H1 (cell line): ENCODE results near the gene BLNK. TPM values are rescaled to one million over a fixed set of nuclear protein-coding genes. Genes with fewer than 3 reads are reported as not detected.

Experiments
- EGR1 ChIP-seq: IDR thresholded peaks from 2 replicates; pipeline ENCODE4 v1.6.1; 2011; ENCODE audit warnings: low read depth, low read length, borderline replicate concordance
- GTF2F1 ChIP-seq: IDR thresholded peaks from 2 replicates; pipeline ENCODE4 v1.6.1; 2012; ENCODE audit warnings: low read depth, low read length, improper control_type of control experiment, borderline replicate concordance
- SUZ12 ChIP-seq: fragments of 200-600 bp; sonication (generic); IDR thresholded peaks from 2 replicates; pipeline ENCODE4 v1.6.1; 2012; ENCODE audit warnings: mild to moderate bottlenecking, inconsistent platforms, low read length, moderate library complexity, mixed read lengths
- polyA plus RNA-seq, 7 experiments: library from polyadenylated mRNA; depleted of rRNA in 3 of 7; stranded (reverse) in 5 of 7; unstranded in 2 of 7; fragments of >200 nt in 5 of 7; fragments of 200-250 nt in 2 of 7; gene quantifications; 1 replicate in 5 of 7; 2 replicates in 1 of 7; 4 replicates in 1 of 7; pipeline versions ENCODE4 v1.2.1 to v1.2.3, GENCODE V29; 2011 to 2013; ENCODE audit warnings: missing spikeins in 2 of 7, mixed read lengths in 2 of 7
- total RNA-seq: library from RNA; stranded (reverse); fragmentation: NEBNext Ultra II Directional; extraction: Animal tissue kit (Norgen Biotek cat#: 25700); gene quantifications from 2 replicates; pipeline ENCODE4 v1.2.1, GENCODE V29; 2021
- TF ChIP-seq, protein P1 (sequence below): fragments of 300-600 bp; sonication (generic); IDR thresholded peaks from 2 replicates; pipeline ENCODE4 v1.7.1; 2012; ENCODE audit warnings: low read length, moderate library complexity, mild to moderate bottlenecking, inconsistent platforms; ENCODE audit not compliant: insufficient replicate concordance

The BLNK gene
- total and polyA plus RNA-seq, 2 of the 8 experiments (the other 6 are each of a cell fraction or from before 2014, with no cell fraction given), result not detected

DNA sequence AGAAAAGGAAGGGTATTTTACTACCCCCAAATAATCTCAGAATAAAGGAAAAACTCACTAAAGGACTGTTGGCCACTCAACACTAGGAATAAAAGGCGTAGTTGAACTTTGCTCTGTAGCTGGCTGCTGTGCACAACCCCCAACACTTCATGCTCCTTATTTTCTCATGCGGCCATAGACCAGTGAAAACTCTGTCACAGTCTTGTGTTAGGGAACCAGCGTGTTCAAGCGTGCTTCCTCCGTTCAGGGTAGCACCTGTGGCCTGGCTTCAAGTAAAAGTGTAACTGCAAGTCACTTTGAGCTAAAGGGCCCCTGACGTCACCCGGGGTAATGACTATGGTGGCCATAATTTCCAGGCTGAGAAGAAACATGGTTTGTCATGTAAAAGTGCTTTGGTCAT is 27.0 kb downstream of the BLNK start (continued):
- TF ChIP-seq, protein P1, sequence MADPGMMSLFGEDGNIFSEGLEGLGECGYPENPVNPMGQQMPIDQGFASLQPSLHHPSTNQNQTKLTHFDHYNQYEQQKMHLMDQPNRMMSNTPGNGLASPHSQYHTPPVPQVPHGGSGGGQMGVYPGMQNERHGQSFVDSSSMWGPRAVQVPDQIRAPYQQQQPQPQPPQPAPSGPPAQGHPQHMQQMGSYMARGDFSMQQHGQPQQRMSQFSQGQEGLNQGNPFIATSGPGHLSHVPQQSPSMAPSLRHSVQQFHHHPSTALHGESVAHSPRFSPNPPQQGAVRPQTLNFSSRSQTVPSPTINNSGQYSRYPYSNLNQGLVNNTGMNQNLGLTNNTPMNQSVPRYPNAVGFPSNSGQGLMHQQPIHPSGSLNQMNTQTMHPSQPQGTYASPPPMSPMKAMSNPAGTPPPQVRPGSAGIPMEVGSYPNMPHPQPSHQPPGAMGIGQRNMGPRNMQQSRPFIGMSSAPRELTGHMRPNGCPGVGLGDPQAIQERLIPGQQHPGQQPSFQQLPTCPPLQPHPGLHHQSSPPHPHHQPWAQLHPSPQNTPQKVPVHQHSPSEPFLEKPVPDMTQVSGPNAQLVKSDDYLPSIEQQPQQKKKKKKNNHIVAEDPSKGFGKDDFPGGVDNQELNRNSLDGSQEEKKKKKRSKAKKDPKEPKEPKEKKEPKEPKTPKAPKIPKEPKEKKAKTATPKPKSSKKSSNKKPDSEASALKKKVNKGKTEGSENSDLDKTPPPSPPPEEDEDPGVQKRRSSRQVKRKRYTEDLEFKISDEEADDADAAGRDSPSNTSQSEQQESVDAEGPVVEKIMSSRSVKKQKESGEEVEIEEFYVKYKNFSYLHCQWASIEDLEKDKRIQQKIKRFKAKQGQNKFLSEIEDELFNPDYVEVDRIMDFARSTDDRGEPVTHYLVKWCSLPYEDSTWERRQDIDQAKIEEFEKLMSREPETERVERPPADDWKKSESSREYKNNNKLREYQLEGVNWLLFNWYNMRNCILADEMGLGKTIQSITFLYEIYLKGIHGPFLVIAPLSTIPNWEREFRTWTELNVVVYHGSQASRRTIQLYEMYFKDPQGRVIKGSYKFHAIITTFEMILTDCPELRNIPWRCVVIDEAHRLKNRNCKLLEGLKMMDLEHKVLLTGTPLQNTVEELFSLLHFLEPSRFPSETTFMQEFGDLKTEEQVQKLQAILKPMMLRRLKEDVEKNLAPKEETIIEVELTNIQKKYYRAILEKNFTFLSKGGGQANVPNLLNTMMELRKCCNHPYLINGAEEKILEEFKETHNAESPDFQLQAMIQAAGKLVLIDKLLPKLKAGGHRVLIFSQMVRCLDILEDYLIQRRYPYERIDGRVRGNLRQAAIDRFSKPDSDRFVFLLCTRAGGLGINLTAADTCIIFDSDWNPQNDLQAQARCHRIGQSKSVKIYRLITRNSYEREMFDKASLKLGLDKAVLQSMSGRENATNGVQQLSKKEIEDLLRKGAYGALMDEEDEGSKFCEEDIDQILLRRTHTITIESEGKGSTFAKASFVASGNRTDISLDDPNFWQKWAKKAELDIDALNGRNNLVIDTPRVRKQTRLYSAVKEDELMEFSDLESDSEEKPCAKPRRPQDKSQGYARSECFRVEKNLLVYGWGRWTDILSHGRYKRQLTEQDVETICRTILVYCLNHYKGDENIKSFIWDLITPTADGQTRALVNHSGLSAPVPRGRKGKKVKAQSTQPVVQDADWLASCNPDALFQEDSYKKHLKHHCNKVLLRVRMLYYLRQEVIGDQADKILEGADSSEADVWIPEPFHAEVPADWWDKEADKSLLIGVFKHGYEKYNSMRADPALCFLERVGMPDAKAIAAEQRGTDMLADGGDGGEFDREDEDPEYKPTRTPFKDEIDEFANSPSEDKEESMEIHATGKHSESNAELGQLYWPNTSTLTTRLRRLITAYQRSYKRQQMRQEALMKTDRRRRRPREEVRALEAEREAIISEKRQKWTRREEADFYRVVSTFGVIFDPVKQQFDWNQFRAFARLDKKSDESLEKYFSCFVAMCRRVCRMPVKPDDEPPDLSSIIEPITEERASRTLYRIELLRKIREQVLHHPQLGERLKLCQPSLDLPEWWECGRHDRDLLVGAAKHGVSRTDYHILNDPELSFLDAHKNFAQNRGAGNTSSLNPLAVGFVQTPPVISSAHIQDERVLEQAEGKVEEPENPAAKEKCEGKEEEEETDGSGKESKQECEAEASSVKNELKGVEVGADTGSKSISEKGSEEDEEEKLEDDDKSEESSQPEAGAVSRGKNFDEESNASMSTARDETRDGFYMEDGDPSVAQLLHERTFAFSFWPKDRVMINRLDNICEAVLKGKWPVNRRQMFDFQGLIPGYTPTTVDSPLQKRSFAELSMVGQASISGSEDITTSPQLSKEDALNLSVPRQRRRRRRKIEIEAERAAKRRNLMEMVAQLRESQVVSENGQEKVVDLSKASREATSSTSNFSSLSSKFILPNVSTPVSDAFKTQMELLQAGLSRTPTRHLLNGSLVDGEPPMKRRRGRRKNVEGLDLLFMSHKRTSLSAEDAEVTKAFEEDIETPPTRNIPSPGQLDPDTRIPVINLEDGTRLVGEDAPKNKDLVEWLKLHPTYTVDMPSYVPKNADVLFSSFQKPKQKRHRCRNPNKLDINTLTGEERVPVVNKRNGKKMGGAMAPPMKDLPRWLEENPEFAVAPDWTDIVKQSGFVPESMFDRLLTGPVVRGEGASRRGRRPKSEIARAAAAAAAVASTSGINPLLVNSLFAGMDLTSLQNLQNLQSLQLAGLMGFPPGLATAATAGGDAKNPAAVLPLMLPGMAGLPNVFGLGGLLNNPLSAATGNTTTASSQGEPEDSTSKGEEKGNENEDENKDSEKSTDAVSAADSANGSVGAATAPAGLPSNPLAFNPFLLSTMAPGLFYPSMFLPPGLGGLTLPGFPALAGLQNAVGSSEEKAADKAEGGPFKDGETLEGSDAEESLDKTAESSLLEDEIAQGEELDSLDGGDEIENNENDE, result no peak
- TF ChIP-seq EGR1 (no peak), GTF2F1 (no peak), SUZ12 (no peak)
